ENCODE data around the gene NHLRC4. TPM values are rescaled to one million over a fixed set of nuclear protein-coding genes. Genes with fewer than 3 reads are reported as not detected.

Gene NHLRC4
- total and polyA plus RNA-seq, 2 of the 13 experiments (the other 11 are each of a cell fraction or from before 2014, with no cell fraction given) = 0.40 to 0.59 TPM

DNA sequence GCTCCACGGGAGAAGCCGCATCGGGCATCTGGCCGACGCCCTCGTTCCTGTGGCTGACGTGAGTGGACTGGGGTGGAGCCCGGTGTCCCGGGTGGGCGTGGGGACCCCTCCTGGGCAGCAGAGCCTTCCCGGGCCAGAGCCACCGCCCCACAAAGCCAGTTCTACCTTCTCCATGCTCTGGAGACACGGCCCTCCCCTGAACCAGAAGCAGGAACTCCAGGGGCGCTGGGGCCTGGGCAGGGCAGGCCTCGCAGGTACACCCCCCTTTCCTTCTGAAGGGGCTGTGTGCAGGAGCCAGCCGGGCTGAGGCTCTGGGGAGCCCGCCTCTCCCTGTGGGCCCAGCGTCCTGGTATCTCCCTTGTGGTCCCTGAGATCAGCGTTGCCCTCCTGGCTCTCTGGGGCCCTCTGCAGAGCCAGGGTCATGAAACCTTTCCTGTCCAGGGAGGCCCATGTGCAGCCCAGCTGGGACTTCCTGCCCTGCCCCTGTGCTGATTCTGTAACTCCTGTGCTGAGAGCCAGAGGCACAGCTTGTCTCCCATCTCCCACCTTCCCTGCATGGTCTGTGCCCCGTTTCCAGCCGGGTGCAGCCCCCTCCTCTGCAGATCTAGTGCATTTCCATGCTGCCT, 9.5 kb downstream of the NHLRC4 start (continued):
- TF ChIP-seq FOXM1 (CRISPR knock-in tag; IDR thresholded peaks at IDR 0.05) (peak; percentile 96; the same call in 1 of the 2 replicates), MYC (CRISPR knock-in tag; IDR thresholded peaks at IDR 0.05; ENCODE audit: borderline replicate concordance) (peak; percentile 62), ZSCAN21 (CRISPR knock-in tag; IDR thresholded peaks at IDR 0.05; ENCODE audit: borderline replicate concordance) (0 out of 2 replicates have a peak, but pooled peaks have one; percentile 22), RBFOX2 (IDR thresholded peaks at IDR 0.05; ENCODE audit: low read depth, low read length) (0 out of 2 replicates have a peak, but pooled peaks have one; percentile 9), ZNF230 (CRISPR knock-in tag; IDR thresholded peaks at IDR 0.05) (no peak), ZNF766 (CRISPR knock-in tag; IDR thresholded peaks at IDR 0.05; ENCODE audit: borderline replicate concordance) (0 out of 2 replicates have a peak, but pooled peaks have one; percentile 29), ZC3H13 (CRISPR knock-in tag; IDR thresholded peaks at IDR 0.05) (0 out of 2 replicates have a peak, but pooled peaks have one; percentile 10), ZBTB38 (CRISPR knock-in tag; IDR thresholded peaks at IDR 0.05) (peak; percentile 50; the same call in 1 of the 2 replicates), KDM5A (IDR thresholded peaks at IDR 0.05; ENCODE audit: borderline replicate concordance, low read length) (no peak), GABPA (IDR thresholded peaks at IDR 0.05; ENCODE audit: low read depth, low read length) (no peak), GABPA (CRISPR knock-in tag; IDR thresholded peaks at IDR 0.05; ENCODE audit: low read depth) (peak; percentile 48; the same call in 1 of the 2 replicates), RAD21 (CRISPR knock-in tag; IDR thresholded peaks at IDR 0.05) (no peak), GABPB1 (CRISPR knock-in tag; IDR thresholded peaks at IDR 0.05) (peak; percentile 28; the same call in 1 of the 2 replicates), HOXD1 (CRISPR knock-in tag; IDR thresholded peaks at IDR 0.05) (0 out of 2 replicates have a peak, but pooled peaks have one; percentile 37), ZFX (CRISPR knock-in tag; IDR thresholded peaks at IDR 0.05; ENCODE audit: low read depth) (no peak; the same call in none of the 2 replicates), ZNF547 (CRISPR knock-in tag; IDR thresholded peaks at IDR 0.05) (0 out of 2 replicates have a peak, but pooled peaks have one; percentile 25), HIVEP1 (CRISPR knock-in tag; IDR thresholded peaks at IDR 0.05) (no peak), U2AF1 (optimal IDR thresholded peaks at IDR 0.05; ENCODE audit: low read depth, low read length) (no peak)
- TF ChIP-seq, protein P1, sequence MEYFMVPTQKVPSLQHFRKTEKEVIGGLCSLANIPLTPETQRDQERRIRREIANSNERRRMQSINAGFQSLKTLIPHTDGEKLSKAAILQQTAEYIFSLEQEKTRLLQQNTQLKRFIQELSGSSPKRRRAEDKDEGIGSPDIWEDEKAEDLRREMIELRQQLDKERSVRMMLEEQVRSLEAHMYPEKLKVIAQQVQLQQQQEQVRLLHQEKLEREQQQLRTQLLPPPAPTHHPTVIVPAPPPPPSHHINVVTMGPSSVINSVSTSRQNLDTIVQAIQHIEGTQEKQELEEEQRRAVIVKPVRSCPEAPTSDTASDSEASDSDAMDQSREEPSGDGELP (IDR thresholded peaks at IDR 0.05; ENCODE audit: borderline replicate concordance, low read depth) = peak; percentile 82; the same call in 1 of the 2 replicates
- TF ChIP-seq, protein P2, sequence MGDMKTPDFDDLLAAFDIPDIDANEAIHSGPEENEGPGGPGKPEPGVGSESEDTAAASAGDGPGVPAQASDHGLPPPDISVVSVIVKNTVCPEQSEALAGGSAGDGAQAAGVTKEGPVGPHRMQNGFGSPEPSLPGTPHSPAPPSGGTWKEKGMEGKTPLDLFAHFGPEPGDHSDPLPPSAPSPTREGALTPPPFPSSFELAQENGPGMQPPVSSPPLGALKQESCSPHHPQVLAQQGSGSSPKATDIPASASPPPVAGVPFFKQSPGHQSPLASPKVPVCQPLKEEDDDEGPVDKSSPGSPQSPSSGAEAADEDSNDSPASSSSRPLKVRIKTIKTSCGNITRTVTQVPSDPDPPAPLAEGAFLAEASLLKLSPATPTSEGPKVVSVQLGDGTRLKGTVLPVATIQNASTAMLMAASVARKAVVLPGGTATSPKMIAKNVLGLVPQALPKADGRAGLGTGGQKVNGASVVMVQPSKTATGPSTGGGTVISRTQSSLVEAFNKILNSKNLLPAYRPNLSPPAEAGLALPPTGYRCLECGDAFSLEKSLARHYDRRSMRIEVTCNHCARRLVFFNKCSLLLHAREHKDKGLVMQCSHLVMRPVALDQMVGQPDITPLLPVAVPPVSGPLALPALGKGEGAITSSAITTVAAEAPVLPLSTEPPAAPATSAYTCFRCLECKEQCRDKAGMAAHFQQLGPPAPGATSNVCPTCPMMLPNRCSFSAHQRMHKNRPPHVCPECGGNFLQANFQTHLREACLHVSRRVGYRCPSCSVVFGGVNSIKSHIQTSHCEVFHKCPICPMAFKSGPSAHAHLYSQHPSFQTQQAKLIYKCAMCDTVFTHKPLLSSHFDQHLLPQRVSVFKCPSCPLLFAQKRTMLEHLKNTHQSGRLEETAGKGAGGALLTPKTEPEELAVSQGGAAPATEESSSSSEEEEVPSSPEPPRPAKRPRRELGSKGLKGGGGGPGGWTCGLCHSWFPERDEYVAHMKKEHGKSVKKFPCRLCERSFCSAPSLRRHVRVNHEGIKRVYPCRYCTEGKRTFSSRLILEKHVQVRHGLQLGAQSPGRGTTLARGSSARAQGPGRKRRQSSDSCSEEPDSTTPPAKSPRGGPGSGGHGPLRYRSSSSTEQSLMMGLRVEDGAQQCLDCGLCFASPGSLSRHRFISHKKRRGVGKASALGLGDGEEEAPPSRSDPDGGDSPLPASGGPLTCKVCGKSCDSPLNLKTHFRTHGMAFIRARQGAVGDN (CRISPR knock-in tag; IDR thresholded peaks at IDR 0.05) = peak; percentile 64
- TF ChIP-seq, protein P3, sequence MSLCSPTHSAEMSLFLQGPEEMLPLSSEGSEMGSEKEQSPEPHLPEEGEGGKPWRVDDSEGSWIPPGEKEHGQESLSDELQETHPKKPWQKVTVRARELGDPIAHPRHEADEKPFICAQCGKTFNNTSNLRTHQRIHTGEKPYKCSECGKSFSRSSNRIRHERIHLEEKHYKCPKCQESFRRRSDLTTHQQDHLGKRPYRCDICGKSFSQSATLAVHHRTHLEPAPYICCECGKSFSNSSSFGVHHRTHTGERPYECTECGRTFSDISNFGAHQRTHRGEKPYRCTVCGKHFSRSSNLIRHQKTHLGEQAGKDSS (CRISPR knock-in tag; IDR thresholded peaks at IDR 0.05; ENCODE audit: borderline replicate concordance, low read depth) = no peak
- TF ChIP-seq, protein P4, sequence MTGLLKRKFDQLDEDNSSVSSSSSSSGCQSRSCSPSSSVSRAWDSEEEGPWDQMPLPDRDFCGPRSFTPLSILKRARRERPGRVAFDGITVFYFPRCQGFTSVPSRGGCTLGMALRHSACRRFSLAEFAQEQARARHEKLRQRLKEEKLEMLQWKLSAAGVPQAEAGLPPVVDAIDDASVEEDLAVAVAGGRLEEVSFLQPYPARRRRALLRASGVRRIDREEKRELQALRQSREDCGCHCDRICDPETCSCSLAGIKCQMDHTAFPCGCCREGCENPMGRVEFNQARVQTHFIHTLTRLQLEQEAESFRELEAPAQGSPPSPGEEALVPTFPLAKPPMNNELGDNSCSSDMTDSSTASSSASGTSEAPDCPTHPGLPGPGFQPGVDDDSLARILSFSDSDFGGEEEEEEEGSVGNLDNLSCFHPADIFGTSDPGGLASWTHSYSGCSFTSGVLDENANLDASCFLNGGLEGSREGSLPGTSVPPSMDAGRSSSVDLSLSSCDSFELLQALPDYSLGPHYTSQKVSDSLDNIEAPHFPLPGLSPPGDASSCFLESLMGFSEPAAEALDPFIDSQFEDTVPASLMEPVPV (CRISPR knock-in tag; IDR thresholded peaks at IDR 0.05) = no peak
